HG03378 (cell line): ENCODE results near the gene HPX.

Experiments
- ATAC-seq: cut with Tn5 transposase; IDR thresholded peaks from one replicate; pipeline ENCODE4 v1.9.1; 2021; ENCODE audit warnings: mild to moderate bottlenecking, moderate library complexity; ENCODE audit not compliant: unreplicated experiment

The HPX gene

DNA sequence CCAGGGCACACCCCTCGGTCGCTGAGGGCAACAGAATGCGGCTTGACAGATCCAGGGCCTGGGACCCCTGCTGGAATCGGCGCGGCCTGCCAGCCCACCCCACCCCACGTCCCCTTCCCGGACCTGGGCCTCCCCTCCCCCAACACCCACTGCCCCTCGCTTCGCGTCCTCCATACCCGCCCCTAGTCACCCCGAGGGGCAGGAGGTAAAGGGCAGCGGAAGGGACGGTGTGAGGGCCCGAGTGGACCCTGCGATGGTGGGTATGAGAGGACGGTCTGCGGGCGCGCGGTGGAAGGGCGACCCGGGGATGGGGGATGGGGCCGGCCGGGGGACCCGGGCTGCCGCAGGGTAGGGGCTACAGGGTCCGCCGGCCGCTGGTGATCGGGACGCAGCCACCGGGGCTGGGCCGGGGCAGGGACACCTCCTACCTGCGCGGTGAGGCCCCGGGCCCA, 22.2 kb downstream of the HPX start:
- no peak for ATAC-seq

DNA sequence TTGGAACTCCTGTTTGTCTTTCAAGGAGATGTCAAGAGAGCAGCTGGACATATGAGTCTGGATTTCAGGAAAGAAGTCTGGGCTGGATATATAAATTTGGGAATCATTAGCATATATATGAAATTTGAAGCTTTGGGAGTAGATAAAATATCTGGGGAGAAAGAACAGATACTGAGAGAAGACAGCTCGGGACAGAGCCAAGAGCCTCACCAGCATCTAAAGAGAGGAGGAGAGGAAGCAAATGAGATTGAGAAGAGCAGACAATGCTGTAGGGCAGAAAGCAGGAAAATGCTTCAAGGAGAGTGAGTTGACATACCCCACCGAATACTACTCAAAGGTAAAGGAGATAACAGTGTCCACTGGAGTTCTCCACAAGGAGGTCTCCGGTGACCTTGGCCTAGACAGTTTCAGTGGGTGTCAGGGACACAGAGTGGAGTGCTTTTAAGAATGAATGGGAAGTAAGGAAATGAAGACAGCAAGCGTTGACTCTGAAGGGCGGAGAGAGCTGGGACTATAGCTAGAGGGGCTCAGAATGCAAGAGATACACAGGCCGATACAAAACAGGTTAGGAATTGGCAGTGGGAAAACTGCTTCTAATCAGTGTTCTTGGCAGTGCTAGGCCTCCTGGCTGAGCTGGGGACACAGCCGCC, 22.8 kb downstream of the HPX start:
- no peak for ATAC-seq

DNA sequence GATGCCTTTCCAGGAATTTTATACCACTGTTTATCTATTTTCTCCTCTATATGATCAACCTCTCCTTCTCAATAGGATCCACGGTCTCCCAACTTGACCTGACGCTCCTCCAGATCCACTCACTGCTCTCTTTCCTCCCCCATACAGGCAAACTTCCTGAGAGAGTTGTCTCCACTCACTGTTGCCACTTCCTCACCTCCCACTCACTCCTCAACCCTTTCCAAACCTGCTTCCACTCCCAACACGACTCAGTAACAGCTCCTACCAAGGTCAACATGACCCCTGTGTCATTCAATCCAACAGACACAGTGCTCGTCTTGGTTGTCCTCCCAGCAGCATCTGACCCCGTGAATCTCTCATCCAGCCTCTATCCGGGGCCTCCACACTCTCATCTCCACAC, 25.0 kb downstream of the HPX start:
- no peak for ATAC-seq

DNA sequence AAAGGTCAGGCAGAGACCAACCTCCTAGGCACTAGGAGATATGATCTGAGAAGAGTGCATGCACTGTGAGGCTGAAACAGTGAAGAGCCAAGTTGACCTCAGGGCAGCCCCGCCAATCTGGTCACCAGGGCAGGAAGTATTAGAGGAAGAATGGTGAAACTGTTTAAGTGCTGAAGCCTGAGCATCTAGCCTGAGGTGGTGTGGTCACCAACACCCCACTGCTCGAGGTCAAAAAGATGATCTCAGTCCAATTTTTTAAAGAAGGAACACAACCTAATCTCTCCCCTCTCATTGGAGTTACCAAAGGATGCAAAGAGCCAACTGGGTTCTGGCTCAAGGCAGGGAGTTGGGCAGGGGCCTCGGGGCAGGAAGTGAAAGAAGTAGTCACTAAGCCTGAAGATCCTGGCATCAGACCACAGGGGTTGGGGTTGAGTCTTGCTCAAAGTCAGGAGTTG, 25.9 kb downstream of the HPX start:
- ATAC-seq: peak; percentile 41

DNA sequence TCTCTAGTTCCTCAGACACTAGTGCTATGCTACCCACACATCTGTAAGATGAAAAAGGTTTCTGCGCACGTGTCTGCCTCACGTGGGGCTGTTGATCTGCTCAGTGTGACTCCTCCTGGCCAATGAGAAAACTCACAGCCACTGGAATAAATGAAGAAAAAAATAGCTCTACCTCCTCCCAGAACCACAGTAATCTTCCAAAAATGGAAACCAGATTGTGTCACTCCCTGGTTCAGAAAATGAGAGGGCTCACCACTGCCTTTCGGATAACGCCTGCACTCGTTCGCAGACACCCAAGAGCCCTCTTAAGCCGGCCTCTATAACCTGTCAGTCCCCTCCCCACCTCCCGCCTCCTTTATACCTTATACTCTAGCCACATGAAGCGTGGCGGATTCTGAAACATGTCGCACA, 27.0 kb downstream of the HPX start:
- ATAC-seq: no peak

DNA sequence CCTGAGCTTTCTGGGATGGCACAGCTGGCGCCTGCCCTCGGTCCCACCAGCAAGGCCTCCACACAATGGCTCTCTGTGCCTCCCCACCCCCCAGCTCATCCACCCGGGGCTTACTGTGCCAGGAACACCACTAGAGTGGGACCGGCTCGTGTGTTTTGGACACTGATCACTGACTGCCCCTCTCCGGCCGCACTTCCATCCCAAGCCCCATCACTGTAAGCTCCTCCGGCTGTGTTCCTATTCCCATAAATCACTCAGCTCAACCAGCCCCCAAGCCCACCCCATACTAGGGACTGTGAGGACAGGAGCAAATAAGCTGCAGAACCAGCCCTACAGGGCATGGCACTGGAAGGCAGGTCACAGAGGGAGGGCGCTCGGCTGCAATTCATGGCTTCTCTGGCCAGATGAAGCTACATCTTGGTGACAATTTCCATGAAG, 29.2 kb downstream of the HPX start:
- ATAC-seq: no peak

DNA sequence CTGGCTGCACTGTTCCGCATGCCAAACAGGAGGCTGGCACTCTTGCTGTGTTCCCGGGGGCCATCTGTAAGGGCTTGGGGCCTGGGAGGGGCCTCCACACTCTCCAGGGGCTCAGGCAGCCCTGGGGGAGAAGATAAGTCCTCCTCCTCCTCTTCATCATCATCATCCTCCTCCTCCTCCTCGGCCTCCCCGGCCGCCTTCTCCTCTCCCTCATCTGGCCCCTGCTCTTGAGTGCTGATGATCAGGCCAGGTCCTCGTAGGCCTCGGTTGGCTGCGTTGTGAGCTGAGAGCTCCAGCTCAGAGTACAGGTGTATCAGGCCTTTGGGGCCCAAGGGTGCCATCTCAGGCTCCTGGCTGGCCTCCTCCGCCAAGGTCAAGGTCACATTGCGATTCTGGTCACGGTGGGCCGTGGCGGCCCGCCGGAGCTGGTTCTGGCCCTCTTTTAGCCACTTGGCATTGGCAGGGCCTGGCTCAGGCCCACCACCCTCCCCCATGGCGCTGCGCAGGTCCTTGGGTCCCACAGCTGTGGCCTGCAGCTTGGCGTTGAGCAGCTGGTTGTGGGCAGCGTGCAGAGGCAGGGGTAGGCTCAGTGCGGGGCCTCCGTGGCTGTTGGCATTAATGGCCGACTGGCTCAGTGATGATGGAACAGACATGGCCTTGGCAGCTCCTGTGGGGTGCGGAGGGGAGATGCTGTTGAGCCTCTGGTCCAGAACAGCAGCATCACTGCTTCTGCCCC, 29.9 kb downstream of the HPX start:
- ATAC-seq: no peak

DNA sequence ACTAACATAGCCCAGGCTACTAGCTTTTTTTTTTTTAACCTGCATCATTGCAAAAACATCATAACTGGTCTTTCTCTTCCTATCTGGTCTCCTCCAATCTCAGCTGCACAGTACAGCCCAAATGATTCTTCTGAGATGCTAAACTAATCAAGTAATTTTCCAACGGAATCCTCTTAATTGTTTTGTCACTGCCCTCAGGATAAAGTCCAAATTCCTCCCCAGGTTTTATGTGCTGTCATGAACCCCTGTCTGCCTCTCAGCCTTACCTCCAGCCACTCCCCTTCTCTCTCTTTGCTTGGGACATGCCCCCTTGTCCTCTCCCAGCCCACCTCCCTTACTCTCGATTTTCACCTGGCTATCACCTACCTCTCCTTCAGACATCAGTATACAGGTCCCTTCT, 34.4 kb downstream of the HPX start:
- ATAC-seq: no peak

DNA sequence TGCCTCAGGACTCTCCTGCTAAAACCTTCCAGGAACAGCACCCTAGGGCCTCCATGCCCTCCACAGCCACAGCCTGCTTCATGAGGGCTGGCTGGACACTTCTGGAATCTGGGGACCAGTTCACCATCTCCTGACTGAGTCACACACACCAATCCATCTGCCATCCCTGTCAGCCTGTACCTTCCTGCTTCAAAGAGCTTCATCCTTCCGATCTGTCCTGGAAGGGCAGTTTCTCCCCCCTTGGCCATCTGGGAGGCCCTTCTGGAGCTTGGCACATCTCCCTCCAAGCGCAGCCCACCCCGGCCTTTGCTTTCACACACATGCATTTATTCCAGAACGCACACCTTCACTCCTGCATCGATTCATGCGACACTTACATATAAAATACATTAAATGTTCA, 34.9 kb downstream of the HPX start:
- ATAC-seq: no peak

DNA sequence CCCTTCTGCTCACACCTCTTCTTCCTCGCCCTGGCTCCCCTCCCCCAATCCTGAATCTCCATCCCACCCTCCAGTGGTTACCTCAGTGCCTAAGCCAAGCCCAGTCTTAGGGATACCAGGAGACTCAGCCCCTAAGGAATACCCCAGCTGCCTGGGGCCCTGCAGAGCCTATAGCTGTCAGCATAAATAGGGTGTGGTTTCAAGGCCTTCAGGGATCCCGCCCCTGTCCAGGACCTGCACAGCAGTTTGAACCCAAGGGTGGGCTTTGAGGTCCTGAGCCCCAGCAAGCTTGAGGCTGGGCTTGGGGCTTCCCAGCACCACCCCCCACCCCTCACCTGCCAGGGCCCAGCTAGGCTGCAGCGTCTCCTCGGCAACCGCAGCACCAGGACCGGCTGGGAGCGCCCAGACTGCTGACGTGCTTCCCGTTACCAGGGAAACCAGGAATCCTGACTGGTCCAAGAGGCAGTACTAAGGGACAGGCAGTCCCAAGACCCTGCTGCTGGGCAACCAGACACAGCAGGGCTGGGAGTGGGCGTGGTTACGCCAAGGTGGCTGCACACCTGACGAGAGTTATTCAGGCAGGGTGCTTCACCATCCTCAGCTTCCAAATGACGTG, 35.6 kb downstream of the HPX start:
- ATAC-seq: no peak

DNA sequence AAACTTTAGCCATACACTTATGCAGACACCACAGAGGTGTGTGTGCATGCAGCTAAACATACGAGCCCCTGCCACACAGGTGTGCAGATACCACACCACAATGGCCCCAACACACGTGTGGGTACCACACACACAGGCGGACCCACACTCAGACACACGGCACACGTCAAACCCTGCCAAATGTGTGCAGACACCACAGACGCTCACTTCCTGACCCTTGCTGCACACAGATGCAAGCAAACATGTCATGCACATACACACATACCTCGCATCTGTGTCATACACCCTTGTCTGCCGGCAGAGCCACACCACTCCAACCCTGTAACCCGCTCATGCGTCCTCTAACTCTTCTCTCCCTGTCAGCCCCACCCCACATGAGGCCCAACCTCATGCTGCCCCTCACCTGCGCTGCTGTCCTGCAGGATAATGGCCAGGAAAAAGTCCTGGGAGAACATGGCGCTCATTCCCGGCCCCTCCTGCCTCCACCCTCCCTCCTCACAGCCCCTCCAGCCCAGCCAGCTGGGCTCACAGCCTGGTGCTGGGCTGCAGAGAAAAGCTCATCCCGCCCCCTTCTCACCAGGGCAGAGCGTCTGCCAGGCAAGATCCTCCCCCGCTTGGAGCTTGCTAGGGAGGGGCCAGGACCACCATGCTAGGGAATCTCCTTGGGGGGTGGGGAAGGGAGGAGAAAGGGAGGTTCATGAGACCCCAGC, 36.3 kb downstream of the HPX start:
- no peak for ATAC-seq

DNA sequence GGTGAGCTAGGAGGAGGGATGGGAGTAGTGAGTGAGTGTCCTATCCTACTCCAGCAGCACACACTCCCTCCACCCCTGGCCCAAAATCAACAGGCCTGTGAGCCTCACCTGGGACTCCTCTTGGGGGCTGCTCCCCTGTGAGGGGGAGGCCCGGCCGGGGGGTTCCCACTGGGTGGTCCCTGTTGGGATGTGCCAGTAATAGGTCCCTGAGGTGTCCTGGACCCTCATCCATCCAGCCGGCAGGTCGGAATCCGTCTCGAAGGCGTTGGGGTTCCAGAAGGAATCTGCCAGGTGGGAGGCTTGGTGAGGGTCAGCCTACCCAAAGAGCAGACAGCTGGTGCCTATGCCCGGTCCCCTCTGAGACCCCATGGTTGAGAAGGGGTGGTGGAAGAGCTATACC, 37.2 kb downstream of the HPX start:
- ATAC-seq: no peak

DNA sequence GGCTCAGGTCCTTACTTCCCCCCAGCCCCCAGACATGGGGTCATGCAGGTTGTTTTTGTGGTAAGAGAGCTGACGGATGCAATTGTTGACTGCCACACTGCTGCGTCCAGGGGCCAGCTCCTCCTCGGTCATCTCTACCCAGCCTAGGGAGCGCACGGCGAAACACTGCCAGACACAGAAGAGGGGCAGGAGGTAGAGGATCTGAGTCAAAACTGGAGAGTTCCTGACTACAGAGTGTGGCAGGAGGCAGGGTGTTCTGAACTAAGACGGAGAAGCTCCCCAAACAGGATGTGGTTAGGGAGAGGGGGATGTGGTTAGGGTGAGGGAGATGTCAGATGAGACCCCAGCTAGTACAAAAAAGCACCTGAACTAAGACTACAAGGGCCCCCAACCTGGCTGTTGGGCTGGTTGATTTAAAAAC, 38.2 kb downstream of the HPX start:
- ATAC-seq: peak; percentile 96

DNA sequence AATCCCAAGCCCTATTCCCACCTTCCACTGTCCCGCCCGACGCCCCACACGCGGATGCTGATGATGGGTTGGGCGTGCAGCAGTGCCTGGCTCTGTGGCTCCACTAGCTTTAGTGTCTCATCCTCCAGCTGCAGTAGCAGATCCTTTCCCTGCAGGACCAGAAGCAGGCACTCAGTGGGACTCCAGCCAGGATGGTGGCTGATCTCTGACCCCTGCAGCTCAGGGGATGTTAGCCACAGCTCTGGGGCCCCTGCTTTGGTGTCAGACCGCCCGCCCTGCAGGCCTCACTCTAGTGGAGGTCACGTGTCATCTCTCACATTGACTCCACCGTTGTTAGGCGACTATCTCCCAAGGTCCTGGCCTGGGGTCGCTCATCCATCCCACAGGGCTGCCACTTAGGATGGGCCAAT, 38.7 kb downstream of the HPX start:
- no peak for ATAC-seq

DNA sequence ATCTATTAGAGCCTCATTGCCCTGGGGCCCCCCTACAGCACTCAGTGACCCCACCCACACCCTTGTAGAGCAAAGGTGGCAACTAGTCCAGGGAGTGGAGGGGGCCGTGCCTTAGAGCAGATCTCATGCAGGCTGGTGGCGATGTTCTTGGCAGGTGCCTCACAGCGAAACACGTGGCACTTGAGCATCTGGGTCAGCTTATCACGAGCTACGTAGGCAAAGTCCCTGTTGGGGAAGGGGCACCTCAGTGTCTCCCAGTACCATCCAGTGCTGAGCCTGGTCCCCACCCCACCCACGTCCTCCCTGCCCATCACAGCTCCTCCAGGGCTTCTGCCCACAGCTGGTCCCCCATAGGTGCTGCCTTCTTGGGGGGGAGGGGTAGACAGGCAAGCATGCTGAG, 39.3 kb downstream of the HPX start:
- no peak for ATAC-seq

DNA sequence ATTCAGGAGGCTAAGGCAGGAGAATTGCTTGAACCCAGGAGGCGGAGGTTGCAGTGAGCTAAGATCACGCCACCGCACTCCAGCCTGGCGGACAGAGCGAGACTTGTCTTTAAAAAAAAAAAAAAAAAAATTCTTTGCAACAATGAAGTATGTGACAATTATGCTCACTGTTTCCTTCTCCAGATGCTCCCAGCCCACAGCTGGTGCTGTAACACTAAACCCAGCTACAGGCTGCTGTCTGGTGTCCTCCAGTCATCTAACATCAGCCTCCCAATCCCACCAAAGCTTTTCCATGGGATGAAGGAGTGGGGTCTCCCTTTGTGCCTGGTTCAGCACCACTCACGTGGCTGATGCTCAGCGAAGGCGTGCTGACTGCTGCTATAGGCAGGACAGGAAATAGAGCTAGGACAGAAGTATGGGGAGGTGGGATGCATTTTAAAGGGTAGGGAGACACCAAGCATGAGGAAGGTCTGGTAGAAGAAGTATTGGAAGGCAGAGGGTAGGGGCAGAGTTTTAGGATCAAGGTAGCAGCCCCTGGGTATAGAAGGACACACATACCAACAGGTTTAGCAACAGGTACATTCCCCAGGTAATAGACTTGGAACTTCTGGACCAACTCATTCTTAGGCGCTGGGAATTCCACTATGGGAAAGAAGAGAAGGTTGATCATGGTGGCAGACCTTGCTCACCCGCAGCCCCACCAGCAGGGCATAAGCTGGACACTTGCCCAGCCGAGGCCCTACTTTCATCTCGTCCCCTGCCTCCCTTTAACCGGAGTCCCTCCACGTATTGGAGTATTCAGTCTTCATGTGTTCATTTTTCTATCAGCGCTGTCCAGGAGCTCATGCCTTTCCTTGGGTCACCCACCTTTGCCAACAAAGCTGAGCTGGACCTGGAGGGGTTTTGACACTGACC, 40.1 kb downstream of the HPX start:
- ATAC-seq: no peak

DNA sequence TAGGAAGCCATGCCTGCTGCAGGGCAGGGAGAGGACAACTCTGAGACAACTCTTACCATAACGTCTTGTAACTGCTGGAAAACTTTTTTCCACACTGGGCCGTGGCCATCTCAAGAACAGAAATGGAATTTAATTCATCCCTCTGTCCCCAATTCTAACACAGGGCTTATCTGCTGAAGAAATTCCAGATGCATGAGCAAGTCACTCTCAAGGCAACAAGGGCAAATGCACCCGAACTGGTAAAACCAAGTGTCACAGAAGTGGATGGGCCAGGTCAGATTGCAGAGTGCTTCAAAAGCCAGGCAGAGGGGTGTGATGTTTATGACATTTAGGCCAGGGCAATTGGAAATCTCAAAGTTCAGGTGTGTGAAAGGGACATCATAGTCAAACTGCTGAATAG, 43.2 kb downstream of the HPX start:
- ATAC-seq: no peak

DNA sequence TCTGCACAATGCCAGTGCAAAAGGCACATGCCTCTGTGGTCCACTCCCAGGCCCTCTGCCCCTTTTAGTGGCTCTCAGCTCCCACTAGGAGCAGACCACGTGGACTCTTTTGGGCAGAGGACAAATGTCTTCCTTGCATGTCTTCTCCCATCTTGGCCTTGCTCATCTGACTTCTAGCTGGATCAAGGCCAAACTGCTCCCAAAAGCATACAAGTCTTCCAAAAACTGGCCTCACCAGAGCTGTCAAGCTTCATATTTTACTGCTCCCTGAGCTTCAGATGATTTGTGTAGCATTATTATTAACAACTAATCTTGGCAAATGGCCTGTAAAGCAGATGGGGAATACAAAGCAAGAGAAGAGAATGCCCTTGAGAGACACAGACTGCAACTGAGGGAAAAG, 43.6 kb downstream of the HPX start:
- ATAC-seq: no peak

DNA sequence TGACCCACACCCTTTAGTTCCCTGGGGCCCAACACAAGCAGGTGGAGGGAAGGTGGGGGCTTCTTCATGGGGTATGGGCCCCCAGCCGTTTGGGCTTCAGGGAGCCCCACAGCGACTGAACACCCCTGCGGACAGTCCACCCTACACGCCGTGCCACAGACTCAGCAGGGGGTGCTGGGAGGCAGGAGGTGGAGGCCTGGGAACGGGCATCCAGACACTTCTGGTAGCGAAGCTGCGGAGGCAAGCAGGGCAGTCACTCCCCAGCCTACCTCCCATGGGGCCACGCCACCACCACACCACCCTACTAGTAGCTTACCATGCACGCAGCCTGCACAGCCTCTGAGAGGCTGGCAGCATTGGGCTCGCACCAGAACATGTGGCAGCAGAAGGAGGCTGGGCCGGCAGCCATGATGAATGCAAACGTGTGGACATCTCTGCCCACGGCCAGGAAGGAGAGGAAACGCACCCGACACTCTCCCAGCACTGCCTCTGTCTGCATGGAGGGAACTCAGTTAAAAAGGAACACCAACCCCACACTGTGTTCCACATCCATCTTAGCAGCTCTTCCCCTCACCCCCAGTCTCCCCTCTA, 45.2 kb downstream of the HPX start:
- no peak for ATAC-seq
